Colonic mucosa (tissue), 4 donors: Measurements from ENCODE around the gene CCDC28B. TPM values are rescaled to one million over a fixed set of nuclear protein-coding genes. Genes with fewer than 3 reads are reported as not detected.
"Not testable (repeated sequence)": the region's sequence is repeated elsewhere in the genome, so short reads cannot be mapped to it uniquely, and the experiment has no call there.

ENCODE experiments used
- DNase-seq: peaks from one replicate; pipeline ENCODE4 v3.0.0-alpha.2; 2020
- H3K27ac ChIP-seq: fragments of 200-600 bp; one replicate; pipeline ENCODE4 v1.8.0; 2021
- H3K27me3 ChIP-seq: fragments of 200-600 bp; one replicate; pipeline ENCODE4 v1.8.0; 2021
- H3K36me3 ChIP-seq: fragments of 200-600 bp; one replicate; pipeline ENCODE4 v1.8.0; 2021
- H3K4me1 ChIP-seq: fragments of 200-600 bp; one replicate; pipeline ENCODE4 v1.8.0; 2021; ENCODE audit warnings: mild to moderate bottlenecking
- H3K4me3 ChIP-seq: fragments of 200-600 bp; one replicate; pipeline ENCODE4 v1.8.0; 2021
- H3K9ac ChIP-seq, 2 donors: one replicate each; pipeline ENCODE4 v1.7.0; 2013; ENCODE audit warnings: control low read depth in 2 of 2, low read depth in 2 of 2, low read length in 2 of 2
- H3K9me3 ChIP-seq: fragments of 200-600 bp; one replicate; pipeline ENCODE4 v1.8.0; 2021
- CTCF ChIP-seq: fragments of 200-600 bp; IDR thresholded peaks from one replicate; pipeline ENCODE4 v1.8.0; 2022; ENCODE audit warnings: antibody characterized with exemption, mild to moderate bottlenecking
- intact Hi-C: fragments of 100-400 bp; cut with DNase I; formaldehyde crosslinking; loops from one replicate; pipeline ENCODE4 v1.14.1; 2022
- total RNA-seq, 2 donors: library from RNA; stranded (reverse); fragmentation: NEBNext Ultra II Directional in 1 of 2; extraction: Animal tissue kit (Norgen Biotek cat#: 25700) in 1 of 2; gene quantifications; one replicate each; pipeline ENCODE4 v1.2.1, GENCODE V29; 2021
- donor health status: healthy.
- donor health status: DM: no; HTN: no; CAD: no.
- donor health status: DM: no; HTN: no; CAD: no.

Gene CCDC28B
- 1 to 10 TPM; 2.8 to 5.1 TPM for total RNA-seq

DNA sequence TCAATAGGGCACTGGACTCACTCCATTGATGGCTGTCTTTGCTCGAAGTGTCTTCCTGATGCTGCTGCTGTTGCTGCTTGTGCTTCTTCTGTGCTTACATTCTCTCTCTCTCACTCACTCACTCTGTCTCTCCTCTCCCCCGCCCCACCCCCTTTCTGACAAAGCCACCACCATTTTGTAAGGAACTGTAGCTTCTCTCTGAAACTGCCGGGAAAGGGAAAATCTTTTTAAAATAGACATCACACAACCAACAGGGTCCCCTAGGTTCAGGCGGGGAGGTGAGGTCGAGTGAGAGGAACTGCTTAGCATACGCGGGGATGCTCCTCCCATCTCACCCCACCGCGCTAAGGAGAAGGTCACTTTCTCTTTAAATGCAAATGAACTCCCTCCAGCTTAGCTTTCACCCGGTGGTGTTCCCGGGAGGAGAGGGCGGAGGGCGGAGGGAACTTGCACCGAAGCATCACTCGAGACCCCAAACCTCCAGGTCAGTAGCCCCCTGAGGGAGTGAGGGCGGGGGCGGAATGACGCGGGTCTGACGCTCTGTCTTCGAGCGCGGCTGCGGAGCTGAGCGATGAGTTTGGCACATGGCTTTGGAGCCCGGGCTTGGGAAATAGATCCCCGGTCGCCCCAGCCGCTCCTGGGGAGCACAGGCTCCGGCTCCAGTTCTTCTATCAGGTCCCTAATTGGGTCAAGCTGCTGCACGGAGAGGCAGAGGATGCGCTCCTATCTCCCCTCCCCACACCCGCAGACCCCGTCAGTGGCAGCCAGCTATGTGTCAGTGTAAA lies at the start of gene CCDC28B:
Gene CCDC28B (plus strand): TSS at position 370 of the 785 bp plus-strand sequence. CDS start 1,341 bp downstream, outside the sequence.
- Histone ChIP-seq H3K4me1 (peaks cover 3% of the 10 kb centered on the region), H3K4me3 (peak within 1 kb of the TSS; percentile 60), H3K9me3 (no peaks in the 10 kb centered on the region), H3K27me3 (no peaks in the 10 kb centered on the region), H3K27ac (peak within 1 kb of the TSS; percentile 69), H3K36me3 (peaks cover 10% of the 10 kb centered on the region), H3K9ac (peak within 1 kb of the TSS; percentile 65 to 67)
- no peak for TF ChIP-seq CTCF
- intact Hi-C loops, result no loop called here
- peak; percentile 64 for DNase-seq

- Histone ChIP-seq H3K9me3 (no peaks in the 10 kb centered on the region), H3K9ac (no peak overlapping the region), H3K36me3 (no peaks in the 10 kb centered on the region), H3K27me3 (no peaks in the 10 kb centered on the region), H3K4me3 (no peak overlapping the region), H3K27ac (no peak overlapping the region), H3K4me1 (no peaks in the 10 kb centered on the region)
- intact Hi-C loops, result no loop called here
- DNase-seq, result no peak
- TF ChIP-seq CTCF, result no peak
Observed at GRCh38 chr1:32150847-32151246, 49.5 kb upstream of the CCDC28B start.

GRCh38 chr1:32151319-32151787 lies 49.0 kb upstream of the CCDC28B start:
- no peaks in the 10 kb centered on the region for H3K4me1 ChIP-seq
- H3K9me3 ChIP-seq, result no peaks in the 10 kb centered on the region
- no peak overlapping the region for H3K9ac ChIP-seq
- H3K36me3 ChIP-seq, result no peaks in the 10 kb centered on the region
- no peak overlapping the region for H3K27ac ChIP-seq
- no peak for TF ChIP-seq CTCF
- intact Hi-C loops, result no loop called here
- H3K27me3 ChIP-seq, result no peaks in the 10 kb centered on the region
- DNase-seq, result no peak
- no peak overlapping the region for H3K4me3 ChIP-seq

DNA sequence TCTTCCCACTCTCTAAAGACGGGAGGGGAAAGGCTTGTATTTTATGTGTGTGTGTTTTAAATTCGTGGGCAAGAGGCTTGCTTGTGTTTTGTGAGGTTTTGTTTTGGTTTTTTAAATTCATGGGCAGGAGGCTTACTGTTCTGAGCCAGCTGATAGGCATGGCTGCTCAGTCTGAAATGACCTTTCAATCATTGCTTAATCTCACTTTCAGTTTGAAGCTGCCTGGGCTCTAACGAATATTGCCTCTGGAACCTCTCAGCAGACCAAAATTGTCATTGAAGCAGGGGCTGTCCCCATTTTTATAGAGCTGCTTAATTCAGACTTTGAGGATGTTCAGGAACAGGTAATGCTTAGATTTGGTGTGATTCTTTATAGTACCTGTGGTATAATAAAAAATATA lies 41.2 kb upstream of the CCDC28B start:
- Histone ChIP-seq H3K36me3 (peaks cover 14% of the 10 kb centered on the region), H3K9me3 (no peaks in the 10 kb centered on the region), H3K4me3 (no peak overlapping the region), H3K4me1 (no peaks in the 10 kb centered on the region), H3K9ac (no peak overlapping the region), H3K27ac (no peak overlapping the region), H3K27me3 (no peaks in the 10 kb centered on the region)
- no peak for DNase-seq
- intact Hi-C loops, result no loop called here
- no peak for TF ChIP-seq CTCF

DNA sequence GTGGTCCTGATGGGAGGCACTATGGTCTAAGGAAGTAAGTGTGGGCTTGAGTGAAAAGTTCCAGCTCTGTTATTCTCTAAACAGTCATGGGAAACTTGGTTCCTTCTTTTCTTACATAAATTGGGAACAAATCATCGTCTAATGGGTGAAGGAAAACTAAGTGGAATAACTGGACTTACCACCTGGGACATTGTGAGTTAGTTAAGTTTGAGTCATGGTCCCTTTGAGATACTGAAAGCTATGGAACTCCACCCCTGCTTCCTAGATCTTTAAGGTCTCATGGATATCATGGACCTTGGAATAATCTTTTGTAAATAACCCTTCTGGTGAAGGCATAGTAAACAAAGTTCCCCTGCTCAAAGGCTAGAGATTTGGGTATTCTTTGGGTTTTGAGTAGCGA lies 37.0 kb upstream of the CCDC28B start:
- TF ChIP-seq CTCF, result no peak
- H3K27me3 ChIP-seq, result no peaks in the 10 kb centered on the region
- no peaks in the 10 kb centered on the region for H3K9me3 ChIP-seq
- H3K27ac ChIP-seq, result no peak overlapping the region
- H3K36me3 ChIP-seq, result peaks cover 25% of the 10 kb centered on the region
- no peaks in the 10 kb centered on the region for H3K4me1 ChIP-seq
- H3K4me3 ChIP-seq, result no peak overlapping the region
- DNase-seq, result no peak
- H3K9ac ChIP-seq, result no peak overlapping the region
- intact Hi-C loops, result no loop called here

GRCh38 chr1:32165633-32166032 lies 34.8 kb upstream of the CCDC28B start:
- H3K36me3 ChIP-seq, result peaks cover 34% of the 10 kb centered on the region
- DNase-seq, result not testable (repeated sequence)

More at GRCh38 chr1:32165633-32166032, 34.8 kb upstream of the CCDC28B start:
- H3K9me3 ChIP-seq, H3K4me3 ChIP-seq, H3K27ac ChIP-seq, intact Hi-C loops, H3K9ac ChIP-seq, H3K4me1 ChIP-seq, H3K27me3 ChIP-seq: not testable (repeated sequence)
